SIG-M5 treated with dmso at 0.1 percent for 504 hours (cell line): ENCODE results near the gene NEK10.
A peak's percentile ranks its signal among the peaks of the same experiment; 100 is the strongest.
"Not testable (repeated sequence)": the region's sequence is repeated elsewhere in the genome, so short reads cannot be mapped to it uniquely, and the experiment has no call there.

Experiments used
- DNase-seq: peaks from one replicate; lab custom pipeline; 2025; ENCODE audit not compliant: unreplicated experiment; lab: John Stamatoyannopoulos, UW

Gene NEK10

DNA sequence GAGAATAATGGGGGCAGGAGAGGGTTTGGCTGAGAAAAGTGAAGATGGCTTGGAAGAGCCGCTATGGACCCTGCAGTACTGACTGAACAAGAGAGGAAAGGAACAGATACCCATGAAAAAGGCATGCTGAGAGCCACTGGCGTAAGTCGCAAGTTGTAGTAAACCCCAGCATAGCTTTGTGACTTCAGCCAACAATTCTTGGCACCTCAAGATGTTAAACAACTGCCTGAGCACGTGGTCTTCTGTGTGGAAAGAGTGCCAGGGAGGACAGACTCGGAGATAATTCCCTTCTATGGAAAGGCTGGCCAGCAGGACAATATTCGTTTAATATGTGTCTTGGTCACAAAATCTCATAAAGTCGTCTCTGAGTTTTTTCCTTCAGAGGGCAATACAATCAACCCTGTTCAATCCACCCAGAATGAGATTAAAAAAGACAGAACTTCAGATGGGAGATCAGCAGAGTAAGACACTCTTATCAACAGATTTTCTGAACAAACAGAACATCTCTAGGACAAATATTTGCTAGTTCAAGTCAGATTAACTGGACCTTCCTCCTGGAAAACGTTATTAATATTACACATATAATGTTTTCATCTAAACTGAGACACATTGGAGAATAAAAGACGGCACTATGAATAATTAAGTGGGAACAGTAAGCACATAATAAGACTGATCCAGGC, 49.2 kb downstream of the NEK10 start:
- no peak for DNase-seq

DNA sequence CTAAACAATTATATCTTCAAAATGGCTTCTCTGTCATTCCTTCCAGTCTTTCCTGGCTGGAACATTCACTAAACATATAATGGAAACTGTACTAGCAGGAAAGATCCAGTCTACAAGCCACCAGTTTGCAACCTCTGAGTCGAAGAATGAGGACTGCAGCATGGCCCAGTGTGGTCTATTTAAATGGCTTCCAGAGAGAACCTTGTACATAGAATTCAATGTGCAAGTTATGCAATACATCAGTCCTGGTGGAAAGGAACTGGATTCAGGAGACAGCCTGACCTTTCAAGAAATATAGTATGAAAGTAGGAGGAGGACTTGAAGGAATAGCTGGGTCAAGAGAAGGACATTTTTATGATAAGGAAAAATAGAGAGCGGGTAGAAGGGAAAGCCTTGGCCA, 49.9 kb downstream of the NEK10 start:
- no peak for DNase-seq

DNA sequence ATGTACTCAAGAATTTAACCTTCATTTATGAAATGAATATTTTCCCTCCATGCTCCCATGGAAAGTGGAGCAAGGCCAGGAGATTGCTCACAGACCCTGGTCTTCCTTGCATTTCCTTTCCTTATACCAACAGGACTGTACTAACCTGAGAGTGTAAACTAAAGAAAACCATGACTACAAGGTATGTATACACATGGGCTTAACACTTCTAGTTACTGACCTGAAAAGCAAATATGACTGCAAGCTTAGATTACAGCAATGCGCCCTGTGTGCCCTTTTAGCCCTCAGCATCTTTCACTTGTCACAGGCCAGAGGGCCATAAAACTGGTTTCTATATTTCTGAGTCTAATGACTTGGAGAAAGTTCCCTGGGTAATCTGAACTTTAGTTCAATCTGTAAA, 52.1 kb downstream of the NEK10 start:
- DNase-seq, result no peak

DNA sequence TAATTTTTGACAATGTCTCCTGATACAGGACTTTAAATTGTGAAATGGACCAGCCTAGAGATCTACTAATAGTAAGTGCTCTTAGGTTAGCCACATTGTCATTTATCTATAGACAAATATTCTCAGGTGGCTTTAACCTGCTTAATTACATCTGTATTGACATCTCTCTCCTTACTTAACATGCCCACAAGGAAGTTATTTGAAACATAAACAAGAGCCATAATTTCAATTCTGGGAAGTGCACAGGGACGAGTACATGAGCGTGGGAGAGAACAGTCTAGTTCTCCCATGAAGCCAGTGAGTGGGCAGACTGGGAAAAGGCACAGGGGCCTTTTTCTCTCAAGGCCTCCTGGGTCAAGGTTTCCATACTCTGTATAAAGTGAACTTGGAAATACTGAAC, 54.2 kb downstream of the NEK10 start:
- no peak for DNase-seq

DNA sequence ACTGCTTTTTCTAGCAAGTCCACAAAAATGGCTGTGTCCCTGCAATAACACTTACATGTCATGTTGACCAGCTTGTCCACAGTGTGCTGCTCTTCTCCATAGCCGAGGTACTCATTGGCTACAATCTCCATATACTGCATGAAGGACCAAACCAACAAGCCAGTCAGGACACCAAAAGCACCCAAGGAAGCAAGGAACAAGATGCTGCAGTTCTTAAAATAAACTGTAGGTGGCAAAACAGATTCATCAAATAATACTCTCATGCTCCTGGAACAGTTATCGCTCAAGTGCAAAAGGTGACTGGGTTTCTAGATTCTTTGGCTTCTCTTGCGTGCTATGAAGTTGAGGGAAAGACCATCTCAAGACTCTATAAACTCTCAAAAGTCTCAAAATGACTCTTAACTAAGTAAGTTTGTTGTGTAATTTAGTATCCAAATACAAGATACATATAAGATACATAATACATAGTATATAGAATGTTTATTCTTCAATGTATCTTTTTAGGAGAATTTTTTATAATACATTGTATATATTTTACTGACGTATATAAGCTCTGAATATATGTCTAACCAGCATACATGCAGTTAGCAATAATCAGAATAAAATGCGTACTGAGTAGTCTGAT, 57.0 kb downstream of the NEK10 start:
- DNase-seq, result peak; percentile 66

DNA sequence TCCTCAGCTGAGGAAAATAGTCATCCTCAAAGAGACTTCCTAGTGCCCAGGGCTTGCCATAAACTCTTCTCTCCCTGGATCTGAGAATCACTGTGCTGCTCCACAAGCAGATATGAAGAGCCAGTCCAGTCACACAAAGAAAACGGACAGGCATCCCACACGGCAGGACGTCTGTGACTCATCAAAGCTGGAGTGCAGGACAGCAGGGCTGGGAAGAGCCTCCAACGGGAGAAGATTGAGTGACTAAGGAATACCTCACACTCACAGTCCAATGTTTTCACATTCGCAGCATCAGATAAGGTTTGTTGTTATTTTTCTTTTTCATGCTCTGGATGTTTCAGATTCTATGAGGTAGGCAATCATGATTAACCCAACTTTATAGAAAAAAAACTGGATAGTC, 57.8 kb downstream of the NEK10 start:
- DNase-seq, result no peak

DNA sequence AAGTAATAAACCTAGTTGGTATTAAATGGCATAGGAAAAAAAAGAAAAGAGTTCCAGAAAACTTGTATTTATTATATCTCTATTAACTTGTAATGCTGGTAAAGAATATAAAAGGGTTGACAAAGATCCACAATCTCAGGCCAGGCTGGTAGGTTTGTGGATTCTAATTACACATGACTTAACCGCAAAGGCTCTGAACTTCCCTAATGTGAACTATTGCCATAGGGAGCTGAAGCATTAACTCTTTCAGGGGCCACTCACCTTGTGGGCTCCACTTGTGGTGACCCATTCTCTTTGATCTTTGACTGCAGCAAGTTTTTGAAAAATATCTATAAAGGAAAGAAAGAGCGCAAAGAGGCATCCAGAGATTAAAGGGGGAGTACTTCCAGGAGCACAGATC, 58.5 kb downstream of the NEK10 start:
- no peak for DNase-seq

DNA sequence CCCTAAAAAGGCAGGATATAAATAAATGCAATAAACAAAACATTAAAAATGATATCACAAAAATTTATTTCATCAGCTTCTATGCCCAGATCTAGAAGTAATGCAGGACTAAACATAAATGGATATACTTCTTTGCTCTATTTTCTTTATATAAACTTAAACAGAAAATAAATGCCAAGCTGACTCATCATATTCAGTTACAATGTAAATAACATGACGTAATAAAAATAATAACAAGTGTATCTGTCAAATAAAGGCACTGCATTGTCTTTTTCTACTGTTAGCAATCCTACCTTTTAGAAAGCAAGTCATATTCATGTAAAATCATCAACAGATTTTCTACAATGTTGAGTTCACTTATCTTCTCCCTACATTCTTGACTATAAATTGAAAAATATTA, 61.6 kb downstream of the NEK10 start:
- no peak for DNase-seq

DNA sequence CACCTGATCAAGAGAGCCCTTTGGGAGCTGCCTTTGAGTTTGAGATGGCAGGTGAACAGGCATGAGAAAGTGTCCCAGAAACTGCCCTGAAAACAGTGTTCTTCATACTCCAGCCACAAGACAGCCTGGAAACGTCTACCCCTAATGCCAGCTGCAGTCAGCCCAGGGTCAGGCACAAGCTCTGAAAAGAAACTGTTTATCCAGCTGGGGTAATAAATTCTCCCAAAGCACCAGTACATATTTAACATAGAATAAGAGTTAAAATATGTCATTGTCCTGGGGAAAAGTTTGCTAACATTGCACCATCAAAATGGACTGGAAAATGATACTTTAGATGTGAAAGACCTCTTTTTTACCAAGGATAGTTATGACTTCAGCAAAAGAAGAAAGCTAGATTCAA, 66.3 kb downstream of the NEK10 start:
- DNase-seq, result no peak

DNA sequence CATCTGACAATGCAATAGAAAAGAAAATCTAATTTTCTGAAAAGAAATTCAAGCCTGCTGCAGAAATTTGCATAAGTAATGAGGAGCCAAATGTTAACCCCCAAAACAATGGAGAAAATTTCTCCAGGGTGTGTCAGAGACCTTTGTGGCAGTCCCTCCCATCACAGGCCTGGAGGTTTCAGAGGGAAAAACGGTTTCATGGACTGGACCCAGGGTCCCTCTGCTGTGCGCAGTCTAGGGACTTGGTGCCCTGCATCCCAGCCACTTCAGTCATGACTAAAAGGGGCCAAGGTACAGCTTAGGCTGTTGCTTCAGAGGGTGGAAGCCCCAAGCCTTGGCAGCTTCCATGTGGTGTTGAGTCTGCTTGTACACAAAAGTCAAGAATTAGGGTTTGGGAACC, 70.2 kb downstream of the NEK10 start:
- DNase-seq, result not testable (repeated sequence)

DNA sequence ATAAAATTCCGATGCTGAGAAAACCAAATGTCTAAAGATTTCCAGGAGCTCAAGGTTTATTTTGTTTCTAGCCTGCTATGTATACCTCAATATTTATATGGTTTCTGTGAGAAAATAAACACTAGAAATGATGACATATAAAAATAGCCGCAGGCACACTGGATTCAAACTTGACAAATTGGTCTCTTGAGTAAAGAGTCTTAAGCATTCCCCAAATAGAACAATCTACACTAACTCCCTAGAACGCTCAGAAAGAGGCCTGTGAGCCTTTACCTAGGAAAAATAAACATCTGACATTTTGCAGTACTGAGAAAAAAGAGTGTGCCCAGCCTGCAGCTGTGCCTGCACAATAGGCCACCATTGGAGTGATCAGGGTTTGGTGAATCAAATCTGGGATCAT, 75.2 kb downstream of the NEK10 start:
- no peak for DNase-seq

DNA sequence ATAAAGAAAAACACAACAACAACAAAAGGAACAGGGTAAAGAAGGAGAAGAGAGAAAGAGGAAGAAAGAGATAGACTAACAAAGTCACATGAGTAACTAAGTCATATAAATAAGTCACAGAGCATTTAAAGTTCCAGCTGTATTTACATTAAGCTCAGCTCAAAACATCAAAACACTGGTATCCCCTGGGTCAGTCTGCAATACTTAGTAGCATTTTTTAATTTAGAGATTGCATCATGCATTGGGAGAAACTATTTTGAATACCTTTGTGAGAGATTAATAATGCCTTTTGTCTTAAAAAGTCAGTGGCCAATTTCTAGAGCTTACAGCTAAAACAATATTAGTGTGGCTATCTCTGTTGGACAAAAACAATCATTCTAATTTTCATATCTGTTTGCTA, 78.4 kb downstream of the NEK10 start:
- DNase-seq, result no peak

DNA sequence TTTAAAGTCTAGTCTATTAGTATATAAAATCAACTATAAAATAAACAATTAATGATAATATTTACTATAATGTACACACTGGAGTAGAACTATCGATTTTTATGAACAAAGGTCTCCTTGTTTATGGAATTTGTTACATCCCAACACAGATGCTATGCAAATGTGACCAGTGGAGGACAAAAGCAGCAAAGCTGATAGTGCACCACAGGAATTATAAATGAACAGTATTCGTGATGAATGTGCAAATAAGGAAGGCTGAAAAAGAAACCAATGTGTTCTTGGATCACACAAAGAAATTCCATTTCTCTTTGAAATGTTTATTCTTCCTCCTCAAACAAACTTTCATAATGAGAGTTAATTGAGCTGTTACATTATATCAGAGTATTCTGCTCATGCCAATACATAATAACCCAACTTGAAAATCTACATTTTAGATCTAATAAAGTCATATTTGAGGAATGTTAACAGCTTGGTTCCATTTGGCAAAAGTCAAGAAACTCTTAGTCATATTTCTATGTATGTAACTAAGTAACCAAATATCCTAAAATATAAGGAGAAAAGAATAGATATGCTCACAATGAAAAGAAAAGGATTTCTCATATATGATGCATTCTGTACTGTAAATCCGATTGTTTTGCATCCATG, 79.3 kb downstream of the NEK10 start:
- DNase-seq, result no peak

DNA sequence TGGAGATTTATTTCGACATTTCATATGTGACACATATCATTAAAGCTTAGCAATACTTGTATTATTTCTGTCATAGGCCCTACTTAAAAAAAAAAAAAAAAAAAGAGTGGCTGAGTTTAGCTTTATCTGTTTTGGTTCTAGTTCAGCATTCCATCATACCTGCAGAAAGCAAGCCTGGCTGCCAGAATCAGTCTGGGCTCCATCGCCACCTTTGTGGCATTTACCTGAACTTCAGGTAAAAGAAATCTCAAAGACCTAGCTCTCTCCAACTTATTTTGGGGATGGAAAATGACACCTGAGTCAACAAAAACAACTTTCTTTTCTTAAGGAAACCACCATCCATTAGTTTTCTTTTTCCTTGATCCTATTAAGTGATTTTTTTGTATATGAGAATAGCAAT, 82.1 kb downstream of the NEK10 start:
- DNase-seq, result no peak

DNA sequence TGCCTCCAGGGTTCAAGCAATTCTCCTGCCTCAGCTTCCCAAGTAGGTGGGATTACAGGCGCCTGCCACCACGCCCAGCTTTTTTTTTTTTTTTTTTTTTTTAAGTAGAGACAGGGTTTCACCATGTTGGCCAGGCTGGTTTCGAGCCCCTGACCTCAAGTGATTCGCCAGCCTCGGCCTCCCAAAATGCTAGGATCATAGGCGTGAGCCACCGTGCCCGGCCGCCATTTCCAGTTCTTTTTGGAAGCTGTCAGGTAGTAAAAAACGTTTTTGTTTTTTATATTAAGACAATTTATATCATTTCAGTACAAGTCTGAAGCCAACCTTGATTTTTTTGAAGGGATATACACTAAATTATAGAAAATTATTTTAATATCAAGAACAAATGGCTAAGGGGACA, 82.7 kb downstream of the NEK10 start:
- not testable (repeated sequence) for DNase-seq

DNA sequence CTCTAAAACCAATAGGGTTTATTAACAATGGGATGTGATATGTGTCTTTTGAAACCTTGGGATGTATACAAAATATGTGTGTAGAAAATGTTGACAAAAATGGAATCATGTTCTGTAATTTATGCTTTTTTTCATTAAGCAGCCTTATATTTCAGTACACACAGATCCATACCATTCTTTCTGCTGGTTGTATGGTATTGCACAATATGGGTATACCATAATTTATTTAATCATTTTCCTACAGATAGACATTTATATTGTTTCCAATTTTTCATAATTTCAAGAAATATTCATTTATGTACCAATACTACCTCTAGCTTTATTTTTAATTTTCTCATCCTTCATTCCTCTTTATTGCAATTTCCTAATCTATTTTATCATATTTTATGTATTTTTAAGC, 83.5 kb downstream of the NEK10 start:
- DNase-seq, result no peak

DNA sequence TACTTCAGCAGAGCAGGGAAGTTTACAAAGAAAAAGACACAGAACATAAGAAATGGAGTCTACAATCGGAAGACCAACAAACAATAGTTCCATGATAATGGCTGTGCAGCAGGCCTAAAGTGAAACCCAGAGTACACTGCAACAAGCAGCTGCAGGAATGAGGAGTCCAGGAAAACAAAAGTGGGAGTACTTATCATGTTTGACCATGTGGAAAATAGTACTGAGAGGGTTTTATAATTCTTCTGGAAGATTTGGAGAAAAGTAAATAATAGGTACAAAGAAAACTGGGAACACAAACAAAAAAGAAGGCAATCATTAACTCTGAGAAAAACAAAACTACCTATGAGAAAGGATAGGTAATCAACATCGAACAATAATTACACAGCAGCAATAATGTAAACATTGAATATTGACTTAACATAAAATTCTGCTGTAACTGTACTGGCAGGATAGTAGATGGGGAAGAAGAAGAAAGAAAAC, 87.5 kb downstream of the NEK10 start:
- no peak for DNase-seq

DNA sequence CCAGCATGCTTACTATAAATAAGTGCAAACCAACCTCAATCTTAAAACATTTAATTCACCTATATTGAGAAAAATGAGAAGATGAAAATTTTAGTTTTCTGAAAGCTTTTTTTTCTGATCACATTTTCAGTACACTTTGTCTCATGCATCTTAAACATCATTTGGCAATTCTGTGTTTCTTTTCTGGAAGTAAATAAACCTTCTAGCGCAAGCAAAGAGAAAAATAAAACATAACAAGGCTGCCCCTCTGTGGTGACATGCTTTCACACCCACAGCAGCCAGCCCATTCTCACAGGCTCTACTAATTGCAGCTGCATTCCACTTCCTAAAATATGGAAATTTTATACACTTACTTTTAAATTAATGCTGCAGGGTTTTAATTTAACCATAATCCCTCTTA, 90.1 kb downstream of the NEK10 start:
- DNase-seq, result no peak

DNA sequence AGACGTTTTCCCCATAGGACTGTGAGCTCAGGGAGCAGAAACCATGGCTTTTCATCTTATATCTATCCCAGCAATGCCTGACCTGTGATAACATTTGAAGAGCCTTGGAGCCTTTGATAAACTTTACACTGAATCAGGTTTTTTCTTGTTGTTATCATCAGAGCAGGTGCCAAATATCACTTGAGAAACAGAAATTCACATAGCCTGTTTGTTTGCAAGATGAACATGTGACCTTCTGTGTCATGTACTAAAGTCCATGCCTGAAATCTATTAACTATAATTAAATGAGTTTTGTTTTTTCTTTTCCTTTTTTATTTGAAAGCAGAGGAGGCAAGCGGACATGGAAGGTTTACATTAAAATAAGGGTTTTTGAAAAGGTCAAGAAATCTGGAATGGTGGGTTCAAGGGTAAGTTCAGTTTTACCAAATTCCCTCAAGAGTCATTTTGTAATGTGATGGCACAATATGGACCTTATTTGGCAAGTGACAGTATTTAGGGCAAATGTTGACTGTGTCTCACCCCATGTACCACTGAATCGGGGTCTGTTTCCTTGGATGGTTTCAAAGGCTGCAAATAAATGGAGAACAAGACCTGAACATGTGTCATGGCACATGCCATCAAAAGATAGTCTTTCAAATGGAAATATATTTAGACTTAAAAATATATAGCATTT, 90.7 kb downstream of the NEK10 start:
- no peak for DNase-seq

DNA sequence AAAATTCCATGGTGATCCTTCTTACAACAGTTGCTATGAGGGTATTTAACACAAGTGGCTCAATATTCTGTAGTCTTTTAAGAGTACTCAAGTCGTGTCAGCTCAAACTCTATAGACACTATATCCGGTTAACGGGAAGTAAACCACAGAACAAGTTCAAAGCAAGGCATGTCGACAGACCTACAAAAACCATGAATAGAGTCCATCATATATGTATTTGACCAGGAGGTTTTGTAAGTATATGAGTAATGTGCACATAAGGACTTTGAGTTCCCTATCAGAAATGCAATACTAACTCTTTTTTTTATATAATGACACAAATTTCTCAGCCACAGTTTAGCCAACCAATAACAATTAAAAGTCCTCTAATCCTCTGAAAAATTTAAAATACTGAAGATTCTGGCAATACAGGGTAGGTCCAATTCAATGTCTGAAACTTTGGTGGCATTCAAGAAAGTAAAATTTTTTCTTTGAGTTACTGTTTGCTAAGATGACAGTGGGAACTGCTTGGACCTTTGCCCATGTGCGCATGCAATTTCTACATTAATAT, 93.7 kb downstream of the NEK10 start:
- DNase-seq, result no peak

DNA sequence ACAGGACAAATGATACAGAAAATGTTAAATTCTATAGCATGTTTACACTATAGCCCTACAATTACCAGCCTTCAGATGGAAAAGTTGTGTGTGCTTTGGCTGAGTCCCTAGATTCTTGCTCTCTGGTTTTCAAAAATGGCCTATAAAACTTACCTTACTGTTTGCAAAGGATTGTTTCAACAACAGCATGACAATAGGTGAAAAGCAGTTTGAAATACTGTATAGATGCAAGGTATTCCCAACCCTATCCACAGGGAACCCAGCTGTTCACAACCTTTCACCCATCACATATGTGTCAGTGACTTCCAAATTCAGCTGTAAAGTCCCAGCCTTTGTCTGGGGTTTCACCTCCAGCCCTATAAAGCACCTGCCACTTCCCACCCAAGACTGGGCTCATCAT, 97.3 kb downstream of the NEK10 start:
- no peak for DNase-seq

DNA sequence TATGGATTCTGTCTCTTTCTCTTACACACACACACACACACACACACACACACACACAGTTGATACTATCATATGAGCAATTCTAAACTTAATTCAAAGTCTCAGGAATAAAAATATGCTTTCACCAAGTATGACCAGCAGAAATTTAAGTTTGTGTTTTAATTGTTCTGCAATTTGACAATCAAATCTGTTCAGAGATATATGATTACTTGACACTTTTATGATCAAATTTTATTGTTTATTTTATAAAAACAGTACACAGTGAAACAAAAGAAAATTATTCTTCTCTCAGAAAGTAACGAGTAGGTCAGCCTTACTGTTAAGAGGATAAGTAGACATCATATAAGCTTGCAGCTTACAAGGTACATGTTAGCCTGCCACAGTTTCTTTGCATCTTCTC, 114.3 kb downstream of the NEK10 start:
- no peak for DNase-seq
